Measurements from ENCODE around the gene TRPM2. TPM values are rescaled to one million over a fixed set of nuclear protein-coding genes. Genes with fewer than 3 reads are reported as not detected.

The TRPM2 gene
- total RNA-seq, 4 donors from 2014 or later, result 1.6 to 3.5 (median 2.7) TPM

- 93% methylated on average over 12 of the region's 13 CpGs for WGBS
- Histone ChIP-seq H3K4me1 (no peaks in the 10 kb centered on the region), H3K4me3 (no peak overlapping the region), H3K27me3 (no peaks in the 10 kb centered on the region), H3K36me3 (peaks cover 41 to 93% (median 92%) of the 10 kb centered on the region in 4 donors), H3K27ac (replicated peaks in 1 of 4) (no peak overlapping the region), H3K9me3 (no peaks in the 10 kb centered on the region)
- intact Hi-C loops (cut with DNase I), result no loop called here
- TF ChIP-seq CTCF (IDR thresholded peaks at IDR 0.05) (no peak), POLR2AphosphoS5 (IDR thresholded peaks at IDR 0.05) (no peak), EP300 (IDR thresholded peaks at IDR 0.05) (no peak), POLR2A (IDR thresholded peaks at IDR 0.05; ENCODE audit: low read depth) (no peak)
- DNase-seq (ENCODE audit: extremely low spot score), result no peak
Observed at GRCh38 chr21:44313451-44313850, 40.0 kb upstream of the TRPM2 start.

GRCh38 chr21:44314128-44314527 lies 39.3 kb upstream of the TRPM2 start:
- 92% methylated on average over 12 of the region's 15 CpGs for WGBS
- H3K4me3 ChIP-seq, result no peak overlapping the region
- intact Hi-C loops (cut with DNase I), result no loop called here
- DNase-seq (ENCODE audit: extremely low spot score), result no peak
- H3K27ac ChIP-seq (replicated peaks in 1 of 4), result no peak overlapping the region
- no peaks in the 10 kb centered on the region for H3K27me3 ChIP-seq
- TF ChIP-seq EP300 (IDR thresholded peaks at IDR 0.05) (no peak), CTCF (IDR thresholded peaks at IDR 0.05) (no peak), POLR2AphosphoS5 (IDR thresholded peaks at IDR 0.05) (no peak), POLR2A (IDR thresholded peaks at IDR 0.05; ENCODE audit: low read depth) (no peak)
- H3K9me3 ChIP-seq, result no peaks in the 10 kb centered on the region
- H3K4me1 ChIP-seq, result no peaks in the 10 kb centered on the region
- H3K36me3 ChIP-seq, result peaks cover 44 to 99% (median 97%) of the 10 kb centered on the region in 4 donors

GRCh38 chr21:44314561-44314960 lies 38.9 kb upstream of the TRPM2 start:
- no peaks in the 10 kb centered on the region for H3K9me3 ChIP-seq
- peaks cover 44 to 100% (median 98%) of the 10 kb centered on the region in 4 donors for H3K36me3 ChIP-seq
- no peaks in the 10 kb centered on the region for H3K4me1 ChIP-seq
- no peak for DNase-seq (ENCODE audit: extremely low spot score)
- WGBS, result 96% methylated on average over 3 of the region's 11 CpGs
- H3K4me3 ChIP-seq, result no peak overlapping the region
- intact Hi-C loops (cut with DNase I), result no loop called here
- H3K27ac ChIP-seq (replicated peaks in 1 of 4), result no peak overlapping the region
- H3K27me3 ChIP-seq, result no peaks in the 10 kb centered on the region
- TF ChIP-seq POLR2AphosphoS5 (IDR thresholded peaks at IDR 0.05) (no peak), CTCF (IDR thresholded peaks at IDR 0.05) (no peak), EP300 (IDR thresholded peaks at IDR 0.05) (no peak), POLR2A (IDR thresholded peaks at IDR 0.05; ENCODE audit: low read depth) (no peak)

- 81% methylated on average over 7 of the region's 16 CpGs for WGBS
- Histone ChIP-seq H3K4me3 (no peak overlapping the region), H3K4me1 (no peaks in the 10 kb centered on the region), H3K36me3 (peaks cover 44 to 100% (median 98%) of the 10 kb centered on the region in 4 donors), H3K27ac (replicated peaks in 1 of 4) (no peak overlapping the region), H3K27me3 (no peaks in the 10 kb centered on the region), H3K9me3 (no peaks in the 10 kb centered on the region)
- intact Hi-C loops (cut with DNase I), result no loop called here
- TF ChIP-seq CTCF (IDR thresholded peaks at IDR 0.05) (no peak), POLR2AphosphoS5 (IDR thresholded peaks at IDR 0.05) (no peak), EP300 (IDR thresholded peaks at IDR 0.05) (no peak), POLR2A (IDR thresholded peaks at IDR 0.05; ENCODE audit: low read depth) (no peak)
- DNase-seq (ENCODE audit: extremely low spot score), result no peak
Observed at GRCh38 chr21:44315691-44316203, 37.7 kb upstream of the TRPM2 start.
